K562 (cell line): ENCODE data around the gene PDE6D. TPM values are rescaled to one million over a fixed set of nuclear protein-coding genes. Genes with fewer than 3 reads are reported as not detected.

Experiments used
- ATF1 ChIP-seq, 2 experiments: fragments of 450-650 bp in 1 of 2; IDR thresholded peaks; 2 replicates each; pipeline ENCODE4 v1.6.1; 2016; ENCODE audit warnings: missing compliant biosample characterization in 1 of 2, missing genetic modification characterization in 1 of 2
- ATF7 ChIP-seq: fragments of 450-650 bp; IDR thresholded peaks from 2 replicates; pipeline ENCODE4 v1.7.1; 2014; ENCODE audit warnings: mild to moderate bottlenecking, moderate library complexity
- E2F5 ChIP-seq: sonication (generic); formaldehyde crosslinking; IDR thresholded peaks from 2 replicates; pipeline ENCODE4 v1.8.0; 2022; ENCODE audit warnings: mild to moderate bottlenecking, missing genetic modification reagents
- FOXP1 ChIP-seq: sonication (generic); formaldehyde crosslinking; IDR thresholded peaks from 2 replicates; pipeline ENCODE4 v1.8.0; 2022; ENCODE audit warnings: mild to moderate bottlenecking, missing genetic modification reagents
- KDM1A ChIP-seq, 2 experiments: fragments of 450-650 bp; IDR thresholded peaks; 2 replicates each; pipeline ENCODE4 v1.6.1; 2016; ENCODE audit warnings: mild to moderate bottlenecking in 2 of 2
- POLR2H ChIP-seq: IDR thresholded peaks from 2 replicates; pipeline ENCODE4 v1.6.1; 2016; ENCODE audit warnings: missing genetic modification characterization, low read depth, mild to moderate bottlenecking, control low read depth, missing compliant biosample characterization, moderate library complexity
- RB1 ChIP-seq: fragments of 450-650 bp; IDR thresholded peaks from 2 replicates; pipeline ENCODE4 v1.6.1; 2017; ENCODE audit warnings: low read depth, mild to moderate bottlenecking
- SMAD4 ChIP-seq: fragments of 250-450 bp; sonication (Bioruptor Pico); conservative IDR thresholded peaks from 2 replicates; pipeline ENCODE4 v1.8.0; 2021; ENCODE audit warnings: inconsistent platforms, mild to moderate bottlenecking, moderate library complexity
- ZBTB5 ChIP-seq: fragments of 450-650 bp; IDR thresholded peaks from 2 replicates; pipeline ENCODE4 v1.6.1; 2017; ENCODE audit warnings: antibody characterized with exemption
- ZNF12 ChIP-seq: sonication (generic); formaldehyde crosslinking; IDR thresholded peaks from 2 replicates; pipeline ENCODE4 v1.4.0; 2020; ENCODE audit warnings: mild to moderate bottlenecking, missing genetic modification reagents
- ZNF175 ChIP-seq: fragments of 200-800 bp; sonication (Bioruptor generic); IDR thresholded peaks from 2 replicates; pipeline ENCODE4 v1.6.1; 2016; ENCODE audit warnings: low read depth, mild to moderate bottlenecking, missing genetic modification characterization, missing compliant biosample characterization
- ZNF407 ChIP-seq: fragments of 450-650 bp; IDR thresholded peaks from 2 replicates; pipeline ENCODE4 v1.6.1; 2016; ENCODE audit warnings: low read depth
- ZNF445 ChIP-seq: fragments of 250-450 bp; sonication (Bioruptor Pico); IDR thresholded peaks from 2 replicates; pipeline ENCODE4 v1.4.0; 2020; ENCODE audit warnings: low read depth, mild to moderate bottlenecking, moderate library complexity
- polyA plus RNA-seq, 8 experiments: library from polyadenylated mRNA; depleted of rRNA in 4 of 8; stranded (reverse) in 5 of 8; unstranded in 3 of 8; fragments of >200 nt; fragmentation: Nextera tagmentation in 2 of 8; fragmentation: Illumina TruSeq in 1 of 8; extraction: Ambion mirVana in 2 of 8; extraction: Trizol in 1 of 8; gene quantifications; 2 replicates each; pipeline versions ENCODE4 v1.2.1 to v1.2.3, GENCODE V29; 2011 to 2014; ENCODE audit warnings: inconsistent platforms in 1 of 8, missing spikeins in 1 of 8
- total RNA-seq, 7 experiments: library from RNA; depleted of rRNA in 6 of 7; stranded (reverse); fragments of >200 nt in 6 of 7; fragmentation: Illumina TruSeq in 2 of 7; extraction: Trizol in 2 of 7; gene quantifications; 2 replicates each; pipeline versions ENCODE4 v1.2.1 to v1.2.3, GENCODE V29; 2011 to 2021; ENCODE audit warnings: low replicate concordance in 1 of 7
- TF ChIP-seq, protein P1 (sequence below), 2 experiments: IDR thresholded peaks; 2 replicates each; pipeline ENCODE4 v1.6.1; 2011; ENCODE audit warnings: borderline replicate concordance in 1 of 2, control low read depth in 1 of 2, low read depth in 1 of 2, low read length in 1 of 2, mild to moderate bottlenecking in 1 of 2, mixed read lengths in 1 of 2, moderate library complexity in 1 of 2; ENCODE audit not compliant: insufficient read depth in 1 of 2, insufficient read length in 1 of 2, poor library complexity in 1 of 2, severe bottlenecking in 1 of 2; ENCODE audit errors: extremely low read depth in 1 of 2

The PDE6D gene
- total and polyA plus RNA-seq, 9 of the 15 experiments (the other 6 are each of a cell fraction or from before 2014, with no cell fraction given), result 0.65 to 11.6 (median 7.0) TPM

DNA sequence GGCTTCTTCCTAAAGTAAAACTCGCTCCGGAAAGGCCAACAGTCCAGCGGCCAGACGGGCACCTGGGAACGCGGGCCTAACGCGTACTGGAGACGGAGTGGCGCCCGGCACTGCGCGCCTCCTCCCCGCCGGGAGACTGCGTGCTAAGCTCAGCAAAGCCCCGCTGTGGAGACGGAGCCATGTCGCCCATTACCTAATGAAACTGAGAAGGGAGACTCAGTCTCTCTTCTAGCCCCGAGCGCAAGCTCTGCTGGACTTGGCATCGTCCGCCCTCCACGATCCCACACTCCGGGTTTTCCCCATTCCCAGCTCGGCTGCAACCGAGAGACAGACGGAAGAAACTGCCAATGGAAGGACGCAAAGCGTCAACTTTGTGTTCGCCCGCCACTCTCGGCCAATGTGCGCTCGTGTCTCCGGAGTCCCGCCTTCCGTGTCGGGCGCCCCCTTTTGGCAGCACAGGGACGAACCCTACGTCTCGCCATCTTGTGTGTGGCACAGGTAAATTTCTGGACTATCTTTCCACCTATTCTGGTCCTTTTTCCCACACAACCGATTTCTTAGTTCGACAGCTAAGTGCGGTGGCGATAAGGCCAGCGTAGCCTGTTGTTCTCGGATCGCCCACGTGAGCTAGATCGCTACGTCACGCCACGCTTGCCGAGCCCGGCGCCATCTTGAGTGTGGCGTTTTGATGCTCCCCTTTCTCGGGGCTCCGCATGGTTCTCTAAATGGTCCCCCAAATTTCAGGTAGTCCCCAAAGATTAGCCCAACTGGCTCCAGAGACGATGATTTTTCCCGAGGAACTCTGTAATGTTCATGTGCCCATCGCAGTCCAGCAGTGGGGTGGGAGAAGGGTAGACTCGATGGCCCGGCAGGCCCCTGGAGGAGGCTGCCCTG is 74.1 kb downstream of the PDE6D start (continued):
- no peak for TF ChIP-seq ZBTB5
- no peak for TF ChIP-seq KDM1A (IDR thresholded peaks at IDR 0.05)
- TF ChIP-seq ZNF12 (CRISPR knock-in tag), result no peak; the same call in 1 of the 2 replicates
- no peak for TF ChIP-seq ZNF407
- 0 out of 2 replicates have a peak, but pooled peaks have one; percentile 42 for TF ChIP-seq ATF1 (CRISPR knock-in tag; IDR thresholded peaks at IDR 0.05)
- TF ChIP-seq ATF1 (tag; IDR thresholded peaks at IDR 0.05), result peak; percentile 93
- no peak; the same call in 1 of the 2 replicates for TF ChIP-seq SMAD4 (CRISPR knock-in tag)
- TF ChIP-seq ZNF445, result no peak
- TF ChIP-seq, protein P1, sequence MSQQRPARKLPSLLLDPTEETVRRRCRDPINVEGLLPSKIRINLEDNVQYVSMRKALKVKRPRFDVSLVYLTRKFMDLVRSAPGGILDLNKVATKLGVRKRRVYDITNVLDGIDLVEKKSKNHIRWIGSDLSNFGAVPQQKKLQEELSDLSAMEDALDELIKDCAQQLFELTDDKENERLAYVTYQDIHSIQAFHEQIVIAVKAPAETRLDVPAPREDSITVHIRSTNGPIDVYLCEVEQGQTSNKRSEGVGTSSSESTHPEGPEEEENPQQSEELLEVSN (IDR thresholded peaks at IDR 0.05; ENCODE audit: borderline replicate concordance in 1 of 2, extremely low read depth in 1 of 2, insufficient read depth in 1 of 2, insufficient read length in 1 of 2, low read depth in 1 of 2, low read length in 1 of 2, poor library complexity in 1 of 2, severe bottlenecking in 1 of 2), result peak; percentile 80 to 81
- TF ChIP-seq POLR2H (tag), result peak; percentile 50; the same call in 1 of the 2 replicates
- no peak for TF ChIP-seq FOXP1 (CRISPR knock-in tag)
- no peak for TF ChIP-seq E2F5
- peak; percentile 22; the same call in 1 of the 2 replicates for TF ChIP-seq ZNF175 (CRISPR knock-in tag)
- TF ChIP-seq RB1, result peak; percentile 22; the same call in 1 of the 2 replicates
- peak; percentile 61 for TF ChIP-seq ATF7
